ENCODE data around the gene TMEM63C. TPM values are rescaled to one million over a fixed set of nuclear protein-coding genes. Genes with fewer than 3 reads are reported as not detected.

Gene TMEM63C
- total RNA-seq, 6 experiments from 2014 or later = 0.05 TPM; not detected in 5

DNA sequence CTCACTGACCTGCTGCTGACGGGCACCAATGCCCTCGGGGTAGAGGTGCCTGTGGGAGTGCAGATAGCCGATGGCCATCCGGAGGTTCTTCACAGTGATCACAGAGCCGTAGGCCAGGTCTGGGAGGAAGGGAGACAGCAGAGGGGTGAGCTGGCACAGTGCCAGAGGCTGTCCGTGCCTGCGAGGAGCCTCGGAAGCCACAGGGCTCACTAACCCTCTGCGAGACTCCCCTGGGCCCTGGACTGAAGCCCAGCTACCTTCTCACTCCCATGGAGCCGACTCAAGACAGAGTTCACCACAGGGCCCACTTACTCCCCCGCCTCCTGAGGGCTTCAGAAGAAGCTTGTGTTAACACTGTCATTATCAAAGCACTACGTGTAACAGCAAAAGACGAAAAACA lies 114.6 kb downstream of the TMEM63C start:
- Mint-ChIP-seq H3K9me3 (no peaks in the 10 kb centered on the region), H3K27me3 (ENCODE audit: insufficient read depth) (no peaks in the 10 kb centered on the region; the same call in none of the 2 replicates)

DNA sequence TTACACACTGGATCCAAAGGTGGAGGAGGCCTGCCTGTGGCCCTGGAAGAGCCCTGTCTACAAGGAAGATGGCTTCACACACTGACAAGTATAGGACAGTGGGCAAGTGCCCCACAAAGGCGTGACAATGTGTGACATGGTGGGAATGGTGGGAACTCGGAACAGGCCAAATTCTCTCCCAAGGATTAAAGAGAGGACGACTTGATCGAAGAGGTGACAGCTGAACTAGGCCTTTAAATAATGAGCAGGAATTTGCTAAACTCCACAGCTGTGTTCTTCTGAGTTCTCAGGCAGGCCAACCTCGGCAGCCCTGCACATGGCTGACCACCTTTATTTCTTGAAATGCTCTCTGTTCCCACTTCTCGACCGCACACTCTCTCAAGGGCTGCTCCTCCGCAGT lies 115.3 kb downstream of the TMEM63C start:
- no peak for DNase-seq
- Mint-ChIP-seq H3K27me3 (ENCODE audit: insufficient read depth) (no peaks in the 10 kb centered on the region; the same call in none of the 2 replicates), H3K4me3 (no peak overlapping the region), H3K36me3 (ENCODE audit: low read depth) (peaks cover 14% of the 10 kb centered on the region), H3K27ac (no peak overlapping the region), H3K9me3 (no peaks in the 10 kb centered on the region), H3K4me1 (ENCODE audit: low read depth) (no peaks in the 10 kb centered on the region)
- TF ChIP-seq, protein P1, sequence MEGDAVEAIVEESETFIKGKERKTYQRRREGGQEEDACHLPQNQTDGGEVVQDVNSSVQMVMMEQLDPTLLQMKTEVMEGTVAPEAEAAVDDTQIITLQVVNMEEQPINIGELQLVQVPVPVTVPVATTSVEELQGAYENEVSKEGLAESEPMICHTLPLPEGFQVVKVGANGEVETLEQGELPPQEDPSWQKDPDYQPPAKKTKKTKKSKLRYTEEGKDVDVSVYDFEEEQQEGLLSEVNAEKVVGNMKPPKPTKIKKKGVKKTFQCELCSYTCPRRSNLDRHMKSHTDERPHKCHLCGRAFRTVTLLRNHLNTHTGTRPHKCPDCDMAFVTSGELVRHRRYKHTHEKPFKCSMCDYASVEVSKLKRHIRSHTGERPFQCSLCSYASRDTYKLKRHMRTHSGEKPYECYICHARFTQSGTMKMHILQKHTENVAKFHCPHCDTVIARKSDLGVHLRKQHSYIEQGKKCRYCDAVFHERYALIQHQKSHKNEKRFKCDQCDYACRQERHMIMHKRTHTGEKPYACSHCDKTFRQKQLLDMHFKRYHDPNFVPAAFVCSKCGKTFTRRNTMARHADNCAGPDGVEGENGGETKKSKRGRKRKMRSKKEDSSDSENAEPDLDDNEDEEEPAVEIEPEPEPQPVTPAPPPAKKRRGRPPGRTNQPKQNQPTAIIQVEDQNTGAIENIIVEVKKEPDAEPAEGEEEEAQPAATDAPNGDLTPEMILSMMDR (IDR thresholded peaks at IDR 0.05) = no peak

More for the DNA sequence above, 114.6 kb downstream of the TMEM63C start:
- Mint-ChIP-seq H3K36me3 (ENCODE audit: low read depth) (peaks cover 14% of the 10 kb centered on the region), H3K27ac (no peak overlapping the region), H3K4me3 (no peak overlapping the region), H3K4me1 (ENCODE audit: low read depth) (no peaks in the 10 kb centered on the region)
- DNase-seq = no peak
- TF ChIP-seq, protein P1 (IDR thresholded peaks at IDR 0.05) = no peak

DNA sequence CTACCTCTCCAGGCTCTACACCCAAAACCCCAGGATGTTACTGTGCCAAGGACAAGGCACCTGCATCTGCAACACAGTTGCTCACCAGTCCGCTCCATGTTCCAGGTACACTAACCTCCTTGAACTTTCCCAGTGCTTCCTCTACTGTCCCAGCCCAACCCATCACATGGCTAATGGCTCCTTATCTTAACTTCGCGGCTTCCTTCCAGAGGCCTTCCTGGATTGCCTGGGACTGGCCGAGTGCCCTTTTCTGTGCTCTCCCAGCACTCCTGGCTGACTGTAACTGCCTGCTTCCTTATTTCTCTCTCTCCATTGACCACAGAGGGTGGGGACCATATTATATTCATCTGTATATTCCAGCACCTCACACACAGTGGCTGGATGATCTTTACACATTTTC lies 118.2 kb downstream of the TMEM63C start:
- Mint-ChIP-seq H3K27me3 (ENCODE audit: insufficient read depth) (no peaks in the 10 kb centered on the region; the same call in none of the 2 replicates), H3K27ac (no peak overlapping the region), H3K36me3 (ENCODE audit: low read depth) (peaks cover 14% of the 10 kb centered on the region), H3K4me3 (no peak overlapping the region), H3K9me3 (no peaks in the 10 kb centered on the region), H3K4me1 (ENCODE audit: low read depth) (peaks cover 25% of the 10 kb centered on the region)
- DNase-seq = no peak
- TF ChIP-seq, protein P1 (IDR thresholded peaks at IDR 0.05) = no peak

DNA sequence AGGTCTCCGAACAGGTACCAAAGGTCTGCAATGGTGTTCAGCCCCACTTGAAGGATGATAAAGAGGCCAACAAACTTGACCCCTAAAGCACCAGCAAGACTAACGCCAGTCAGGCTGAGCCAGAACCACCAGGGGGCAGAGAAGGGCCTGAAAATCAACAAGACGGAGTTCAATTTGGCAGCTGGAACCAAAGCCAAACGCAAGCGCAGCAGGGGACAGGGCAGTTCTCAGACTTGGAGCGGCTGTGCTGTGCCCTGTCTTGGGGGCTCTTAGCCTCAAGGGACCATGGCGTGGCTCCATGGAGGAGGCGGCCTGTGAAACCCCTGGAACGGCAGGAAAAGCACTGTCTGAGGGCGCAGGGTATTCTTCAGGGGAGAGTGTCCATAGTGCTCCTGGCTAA lies 119.5 kb downstream of the TMEM63C start:
- TF ChIP-seq, protein P1 (IDR thresholded peaks at IDR 0.05) = peak; percentile 89
- peaks cover 14% of the 10 kb centered on the region for H3K36me3 Mint-ChIP-seq (ENCODE audit: low read depth)
- H3K27ac Mint-ChIP-seq = no peak overlapping the region
- no peak overlapping the region for H3K4me3 Mint-ChIP-seq
- H3K4me1 Mint-ChIP-seq (ENCODE audit: low read depth) = peaks cover 32% of the 10 kb centered on the region
- H3K9me3 Mint-ChIP-seq = no peaks in the 10 kb centered on the region
- peaks cover 2% of the 10 kb centered on the region for H3K27me3 Mint-ChIP-seq (ENCODE audit: insufficient read depth)
- peak; percentile 68 for DNase-seq

DNA sequence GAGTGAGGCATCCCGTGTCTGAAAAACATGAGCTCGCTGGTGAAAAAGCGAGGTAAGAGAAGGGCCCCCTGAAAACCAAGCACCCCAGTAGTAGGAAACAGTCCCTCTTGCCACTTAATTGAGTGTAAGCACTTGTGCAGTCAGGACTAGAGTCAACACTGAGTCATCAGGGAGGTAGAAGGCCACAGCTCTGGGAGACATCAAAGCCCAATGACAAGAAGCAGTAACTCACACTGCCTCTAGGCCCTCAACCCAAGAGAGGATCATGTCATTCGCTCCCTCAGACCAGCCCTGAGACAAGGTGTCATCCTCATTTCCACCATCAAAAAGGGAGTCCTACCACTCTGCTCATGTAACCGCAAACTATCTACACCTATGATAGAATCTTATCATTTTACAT lies 121.3 kb downstream of the TMEM63C start:
- DNase-seq = peak; percentile 74

More for the DNA sequence above, 121.3 kb downstream of the TMEM63C start:
- Mint-ChIP-seq H3K27ac (peak overlapping the region; percentile 75), H3K4me1 (ENCODE audit: low read depth) (peaks cover 48% of the 10 kb centered on the region), H3K36me3 (ENCODE audit: low read depth) (peaks cover 8% of the 10 kb centered on the region), H3K4me3 (peak overlapping the region; percentile 60; the same call in 1 of the 2 replicates), H3K9me3 (no peaks in the 10 kb centered on the region), H3K27me3 (ENCODE audit: insufficient read depth) (peaks cover 2% of the 10 kb centered on the region; the same call in 1 of the 2 replicates)
- TF ChIP-seq, protein P1 (IDR thresholded peaks at IDR 0.05) = peak; percentile 47

All from HFFc6 (cell line).